ENCODE data around the gene F8.

Gene F8

GRCh38 chrX:154812341-154813101, 210.0 kb downstream of the F8 start:
- no peak for DNase-seq

- no peak for DNase-seq
Measured at GRCh38 chrX:154809939-154810665, 212.4 kb downstream of the F8 start.

GRCh38 chrX:154806837-154807501, 215.6 kb downstream of the F8 start:
- DNase-seq, result no peak

GRCh38 chrX:154805696-154806091, 216.8 kb downstream of the F8 start:
- DNase-seq, result no peak

GRCh38 chrX:154804957-154805695, 217.4 kb downstream of the F8 start, which contains the start of gene MPP1:
MPP1 (minus strand) TSS chrX:154805485; CDS start chrX:154805373, 112 bp downstream.
- no peak for DNase-seq

GRCh38 chrX:154804261-154804956, 218.1 kb downstream of the F8 start:
- no peak for DNase-seq

GRCh38 chrX:154802947-154803346, 219.6 kb downstream of the F8 start:
- DNase-seq, result no peak

GRCh38 chrX:154800478-154801210, 221.9 kb downstream of the F8 start:
- no peak for DNase-seq

GRCh38 chrX:154799556-154800348, 222.8 kb downstream of the F8 start:
- peak; percentile 83 for DNase-seq

GRCh38 chrX:154797006-154797405, 225.5 kb downstream of the F8 start:
- DNase-seq, result no peak

- no peak for DNase-seq
Measured at GRCh38 chrX:154795016-154795415, 227.5 kb downstream of the F8 start.

GRCh38 chrX:154793084-154793795, 229.3 kb downstream of the F8 start:
- no peak for DNase-seq

GRCh38 chrX:154791939-154792338, 230.6 kb downstream of the F8 start:
- no peak for DNase-seq

- DNase-seq, result no peak
Measured at GRCh38 chrX:154791467-154791866, 231.1 kb downstream of the F8 start.

Data from NCI-H1417 treated with DMSO at 0.1 percent for 48 hours (cell line).